GM12892 (cell line): ENCODE measurements around the gene PDGFA.

Source experiments
- POLR2A ChIP-seq: IDR thresholded peaks from 2 replicates; pipeline ENCODE4 v1.6.1; 2011; ENCODE audit warnings: low read depth, low read length, control low read depth
- POLR2AphosphoS5 ChIP-seq: IDR thresholded peaks from 2 replicates; pipeline ENCODE4 v1.6.1; 2011; ENCODE audit warnings: low read depth, low read length, control low read depth

DNA sequence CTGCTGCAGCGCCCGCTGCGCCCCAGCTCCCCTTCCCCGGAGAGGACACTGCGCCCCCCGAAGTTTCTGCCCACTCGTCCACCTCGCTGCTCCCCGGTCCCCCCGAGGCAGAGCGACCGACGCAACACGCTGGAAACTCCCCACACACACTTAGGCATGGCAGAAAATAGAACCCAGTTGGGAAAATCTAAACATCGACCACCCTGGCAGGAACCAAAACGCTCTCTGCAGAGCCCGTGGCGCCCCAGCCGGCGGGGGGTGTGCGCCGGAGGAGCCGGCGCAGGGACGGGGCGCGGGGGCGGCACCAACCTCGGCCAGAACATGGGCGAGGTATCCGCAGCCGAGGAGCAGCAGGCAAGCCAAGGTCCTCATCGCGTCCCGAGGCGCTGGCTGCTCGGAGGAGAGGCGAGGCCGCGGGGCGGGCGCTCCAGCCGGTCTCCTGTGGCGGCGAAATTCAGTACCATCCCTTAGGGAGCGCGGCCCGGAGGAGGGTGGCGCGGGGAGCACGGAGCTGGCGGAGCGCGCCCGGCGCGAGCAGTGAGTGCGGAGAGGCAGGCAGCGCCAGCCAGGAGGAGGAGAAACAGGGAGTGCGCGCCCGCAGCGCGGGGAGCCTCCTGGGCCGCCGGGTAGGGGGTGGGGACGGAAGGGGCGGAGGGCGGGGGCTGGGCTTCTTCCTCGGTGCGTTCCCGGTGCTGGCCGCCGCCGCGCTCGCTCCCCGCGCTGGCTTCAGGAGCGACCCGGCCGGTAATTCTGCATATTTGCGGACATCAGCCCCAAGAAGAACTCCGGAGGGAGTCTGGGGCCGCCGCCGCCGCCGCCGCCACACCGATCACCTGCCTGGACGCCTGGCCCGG is 789 bp downstream of the PDGFA start:
- TF ChIP-seq POLR2A (no peak), POLR2AphosphoS5 (no peak)
